Osteoblast (primary cell): Measurements from ENCODE around the gene TPPP3. TPM values are rescaled to one million over a fixed set of nuclear protein-coding genes. Genes with fewer than 3 reads are reported as not detected.

Source experiments
- DNase-seq: peaks from one replicate; pipeline ENCODE4 v3.0.0; 2011; ENCODE audit warnings: low spot score, mixed read lengths; ENCODE audit not compliant: insufficient read length; ENCODE audit errors: missing footprints
- H2AFZ ChIP-seq: 2 replicates; pipeline ENCODE4 v1.6.0; 2011; ENCODE audit warnings: mild to moderate bottlenecking, low read length
- H3K27ac ChIP-seq: 2 replicates; pipeline ENCODE4 v1.5.1; 2011; ENCODE audit warnings: mild to moderate bottlenecking, low read depth, low read length, moderate library complexity
- H3K27me3 ChIP-seq: 2 replicates; pipeline ENCODE4 v1.6.0; 2012; ENCODE audit warnings: mild to moderate bottlenecking, control low read depth, inconsistent platforms, low read length, moderate library complexity; ENCODE audit not compliant: insufficient read depth
- H3K36me3 ChIP-seq: 2 replicates; pipeline ENCODE4 v1.5.1; 2011; ENCODE audit warnings: mild to moderate bottlenecking, low read length, control low read depth, moderate library complexity; ENCODE audit not compliant: insufficient read depth
- H3K4me1 ChIP-seq: 2 replicates; pipeline ENCODE4 v1.5.1; 2011; ENCODE audit warnings: mild to moderate bottlenecking, low read length, control low read depth, moderate library complexity; ENCODE audit not compliant: insufficient read depth
- H3K4me2 ChIP-seq: 2 replicates; pipeline ENCODE4 v1.6.0; 2011; ENCODE audit warnings: mild to moderate bottlenecking, low read length; ENCODE audit not compliant: insufficient read depth
- H3K4me3 ChIP-seq: fragments of 200-600 bp; sonication (generic); 3 replicates; pipeline ENCODE4 v1.5.1; 2012; ENCODE audit warnings: mild to moderate bottlenecking, low read length, inconsistent platforms; ENCODE audit not compliant: insufficient read depth
- H3K79me2 ChIP-seq: 2 replicates; pipeline ENCODE4 v1.6.0; 2012; ENCODE audit warnings: mild to moderate bottlenecking, low read length, control low read depth, inconsistent platforms; ENCODE audit not compliant: insufficient read depth
- H3K9me3 ChIP-seq: 2 replicates; pipeline ENCODE4 v1.5.1; 2011; ENCODE audit warnings: low read depth, low read length, control low read depth
- H4K20me1 ChIP-seq: 2 replicates; pipeline ENCODE4 v1.6.0; 2012; ENCODE audit warnings: mild to moderate bottlenecking, low read length, control low read depth; ENCODE audit not compliant: insufficient read depth
- CTCF ChIP-seq: IDR thresholded peaks from 2 replicates; pipeline ENCODE4 v1.5.1; 2011; ENCODE audit warnings: mild to moderate bottlenecking, low read depth, low read length, moderate library complexity; ENCODE audit errors: extremely low read depth
- total RNA-seq: library from RNA; depleted of rRNA; stranded (reverse); fragments of >200 nt; gene quantifications from 2 replicates; pipeline ENCODE4 v1.2.3, GENCODE V29; 2012

Gene TPPP3
- total RNA-seq, 1 donor = 0.72 TPM

- peaks cover 3% of the 10 kb centered on the region for H3K4me1 ChIP-seq
- H4K20me1 ChIP-seq = peaks cover 7% of the 10 kb centered on the region
- no peak overlapping the region for H2AFZ ChIP-seq
Measured at GRCh38 chr16:67435758-67436164, 42.5 kb upstream of the TPPP3 start.

GRCh38 chr16:67433131-67433719 is 39.9 kb upstream of the TPPP3 start:
- TF ChIP-seq CTCF = no peak
- DNase-seq = peak; percentile 85
- Histone ChIP-seq H3K36me3 (peaks cover 9% of the 10 kb centered on the region), H3K79me2 (no peaks in the 10 kb centered on the region), H3K9me3 (no peaks in the 10 kb centered on the region), H3K27me3 (peaks cover 24% of the 10 kb centered on the region), H3K4me1 (peaks cover 3% of the 10 kb centered on the region), H3K27ac (no peak overlapping the region), H3K4me2 (no peak overlapping the region), H4K20me1 (peaks cover 17% of the 10 kb centered on the region), H3K4me3 (no peak overlapping the region), H2AFZ (no peak overlapping the region)

More at GRCh38 chr16:67435758-67436164, 42.5 kb upstream of the TPPP3 start:
- no peaks in the 10 kb centered on the region for H3K79me2 ChIP-seq
- DNase-seq = peak; percentile 65
- H3K9me3 ChIP-seq = no peaks in the 10 kb centered on the region
- H3K27ac ChIP-seq = no peak overlapping the region
- peaks cover 20% of the 10 kb centered on the region for H3K36me3 ChIP-seq
- H3K4me3 ChIP-seq = no peak overlapping the region
- no peak overlapping the region for H3K4me2 ChIP-seq
- TF ChIP-seq CTCF = no peak
- no peaks in the 10 kb centered on the region for H3K27me3 ChIP-seq

GRCh38 chr16:67432506-67432890 is 39.2 kb upstream of the TPPP3 start:
- peaks cover 27% of the 10 kb centered on the region for H3K27me3 ChIP-seq
- peaks cover 2% of the 10 kb centered on the region for H3K36me3 ChIP-seq
- no peak overlapping the region for H3K4me2 ChIP-seq
- DNase-seq = peak; percentile 89
- H3K4me3 ChIP-seq = no peak overlapping the region
- H4K20me1 ChIP-seq = peaks cover 17% of the 10 kb centered on the region
- H2AFZ ChIP-seq = no peak overlapping the region
- H3K27ac ChIP-seq = no peak overlapping the region
- H3K9me3 ChIP-seq = no peaks in the 10 kb centered on the region
- H3K4me1 ChIP-seq = peaks cover 3% of the 10 kb centered on the region
- no peaks in the 10 kb centered on the region for H3K79me2 ChIP-seq
- TF ChIP-seq CTCF = no peak

- no peak for TF ChIP-seq CTCF
Measured at GRCh38 chr16:67431775-67432505, 38.6 kb upstream of the TPPP3 start.

More at GRCh38 chr16:67431775-67432505, 38.6 kb upstream of the TPPP3 start:
- Histone ChIP-seq H3K27me3 (peaks cover 27% of the 10 kb centered on the region), H3K36me3 (no peaks in the 10 kb centered on the region), H3K4me2 (peak overlapping the region; percentile 59), H3K27ac (no peak overlapping the region), H3K4me3 (peak overlapping the region; percentile 46), H4K20me1 (peaks cover 17% of the 10 kb centered on the region), H3K79me2 (no peaks in the 10 kb centered on the region), H2AFZ (no peak overlapping the region), H3K4me1 (peaks cover 3% of the 10 kb centered on the region), H3K9me3 (no peaks in the 10 kb centered on the region)
- DNase-seq = peak; percentile 82
